ENCODE measurements around the gene KCNB1. TPM values are rescaled to one million over a fixed set of nuclear protein-coding genes. Genes with fewer than 3 reads are reported as not detected.

KCNB1 gene
- total RNA-seq, 4 donors from 2014 or later: 0.29 to 32.5 (median 7.0) TPM

DNA sequence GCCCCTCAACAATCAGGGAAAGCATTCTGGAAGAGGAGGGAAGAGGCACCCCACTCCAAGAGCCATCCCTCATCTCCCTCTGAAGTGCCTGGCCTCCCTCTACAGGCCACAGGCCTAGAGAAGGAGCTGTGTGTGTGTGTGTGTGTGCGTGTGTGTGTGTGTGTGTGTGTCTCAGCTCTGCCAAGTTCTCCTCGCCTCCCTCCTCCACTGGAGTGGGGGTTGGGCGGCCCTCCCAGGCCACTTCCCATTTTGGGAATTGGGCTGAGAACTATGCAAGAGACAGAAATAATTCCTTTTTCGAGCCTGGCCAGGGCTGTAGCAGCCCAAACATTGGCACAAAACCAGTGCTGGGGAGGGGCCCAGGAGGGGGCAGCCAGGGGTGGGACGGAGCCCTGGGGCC is 35.7 kb downstream of the KCNB1 start:
- Histone ChIP-seq H3K27ac (peak overlapping the region; percentile 80 to 90), H3K9me3 (no peaks in the 10 kb centered on the region), H3K36me3 (no peaks in the 10 kb centered on the region), H3K4me3 (no peak overlapping the region), H3K27me3 (no peaks in the 10 kb centered on the region), H3K4me1 (peaks cover 8 to 29% of the 10 kb centered on the region in 2 donors)
- TF ChIP-seq POLR2A (IDR thresholded peaks at IDR 0.05): no peak
- TF ChIP-seq, protein P1, sequence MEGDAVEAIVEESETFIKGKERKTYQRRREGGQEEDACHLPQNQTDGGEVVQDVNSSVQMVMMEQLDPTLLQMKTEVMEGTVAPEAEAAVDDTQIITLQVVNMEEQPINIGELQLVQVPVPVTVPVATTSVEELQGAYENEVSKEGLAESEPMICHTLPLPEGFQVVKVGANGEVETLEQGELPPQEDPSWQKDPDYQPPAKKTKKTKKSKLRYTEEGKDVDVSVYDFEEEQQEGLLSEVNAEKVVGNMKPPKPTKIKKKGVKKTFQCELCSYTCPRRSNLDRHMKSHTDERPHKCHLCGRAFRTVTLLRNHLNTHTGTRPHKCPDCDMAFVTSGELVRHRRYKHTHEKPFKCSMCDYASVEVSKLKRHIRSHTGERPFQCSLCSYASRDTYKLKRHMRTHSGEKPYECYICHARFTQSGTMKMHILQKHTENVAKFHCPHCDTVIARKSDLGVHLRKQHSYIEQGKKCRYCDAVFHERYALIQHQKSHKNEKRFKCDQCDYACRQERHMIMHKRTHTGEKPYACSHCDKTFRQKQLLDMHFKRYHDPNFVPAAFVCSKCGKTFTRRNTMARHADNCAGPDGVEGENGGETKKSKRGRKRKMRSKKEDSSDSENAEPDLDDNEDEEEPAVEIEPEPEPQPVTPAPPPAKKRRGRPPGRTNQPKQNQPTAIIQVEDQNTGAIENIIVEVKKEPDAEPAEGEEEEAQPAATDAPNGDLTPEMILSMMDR (IDR thresholded peaks at IDR 0.05): peak in 3 of 4 experiments; percentile 21 to 54 (median 45)
- intact Hi-C loops (cut with DNase I; ENCODE audit: low total_unique reads): no loop called here
- DNase-seq: peak; percentile 92 to 94

DNA sequence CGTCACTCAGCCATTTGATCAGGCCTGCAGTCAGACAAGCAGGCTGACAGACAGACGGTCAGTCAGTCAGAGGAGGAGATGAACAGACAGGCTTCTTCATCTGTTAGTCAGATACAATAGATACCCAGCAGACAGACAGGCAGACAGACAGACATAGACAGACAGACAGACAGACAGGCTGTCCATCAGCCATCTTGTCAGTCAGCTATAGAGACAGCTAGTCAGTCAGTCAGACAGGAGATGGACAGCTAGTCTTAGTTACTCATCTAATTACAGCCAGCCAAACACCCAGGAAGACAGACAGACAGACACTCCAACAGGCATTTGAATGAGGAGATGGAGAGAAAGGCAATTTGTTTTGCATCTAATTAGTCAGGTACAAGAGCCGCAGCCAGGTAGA is 36.4 kb downstream of the KCNB1 start:
- no peaks in the 10 kb centered on the region for H3K36me3 ChIP-seq
- H3K9me3 ChIP-seq: no peaks in the 10 kb centered on the region
- no peak overlapping the region for H3K4me3 ChIP-seq
- peaks cover 8 to 28% of the 10 kb centered on the region in 2 donors for H3K4me1 ChIP-seq
- TF ChIP-seq POLR2A (IDR thresholded peaks at IDR 0.05): no peak
- TF ChIP-seq, protein P1 (IDR thresholded peaks at IDR 0.05): no peak
- intact Hi-C loops (cut with DNase I; ENCODE audit: low total_unique reads): no loop called here
- no peaks in the 10 kb centered on the region for H3K27me3 ChIP-seq
- H3K27ac ChIP-seq: peak overlapping the region; percentile 80 to 90
- DNase-seq: no peak

DNA sequence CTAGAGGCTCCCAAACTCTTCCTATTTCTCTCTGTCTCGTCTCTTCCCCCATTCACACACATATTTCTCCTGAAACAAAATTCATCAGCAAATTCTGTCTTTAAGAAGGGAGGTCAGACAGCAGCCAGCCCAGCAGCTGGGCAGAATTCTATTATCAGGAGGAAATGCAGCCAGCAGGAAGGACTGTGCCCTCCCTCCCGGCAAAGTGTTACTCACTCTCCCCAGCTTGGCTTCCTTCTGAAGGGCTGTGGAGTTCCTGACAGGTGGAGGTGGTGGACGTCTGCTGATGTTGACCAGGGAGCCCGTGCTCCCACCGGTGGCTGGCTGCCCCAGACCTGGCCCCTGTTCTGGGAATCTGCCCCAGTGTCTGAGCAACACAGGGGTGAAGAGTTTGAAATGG is 37.3 kb downstream of the KCNB1 start:
- Histone ChIP-seq H3K4me1 (peaks cover 8 to 28% of the 10 kb centered on the region in 2 donors), H3K27ac (peak overlapping the region; percentile 80 to 90), H3K27me3 (no peaks in the 10 kb centered on the region), H3K36me3 (no peaks in the 10 kb centered on the region), H3K9me3 (no peaks in the 10 kb centered on the region), H3K4me3 (no peak overlapping the region)
- no peak for DNase-seq
- TF ChIP-seq, protein P1 (IDR thresholded peaks at IDR 0.05): no peak
- no peak for TF ChIP-seq POLR2A (IDR thresholded peaks at IDR 0.05)
- intact Hi-C loops (cut with DNase I; ENCODE audit: low total_unique reads): no loop called here

DNA sequence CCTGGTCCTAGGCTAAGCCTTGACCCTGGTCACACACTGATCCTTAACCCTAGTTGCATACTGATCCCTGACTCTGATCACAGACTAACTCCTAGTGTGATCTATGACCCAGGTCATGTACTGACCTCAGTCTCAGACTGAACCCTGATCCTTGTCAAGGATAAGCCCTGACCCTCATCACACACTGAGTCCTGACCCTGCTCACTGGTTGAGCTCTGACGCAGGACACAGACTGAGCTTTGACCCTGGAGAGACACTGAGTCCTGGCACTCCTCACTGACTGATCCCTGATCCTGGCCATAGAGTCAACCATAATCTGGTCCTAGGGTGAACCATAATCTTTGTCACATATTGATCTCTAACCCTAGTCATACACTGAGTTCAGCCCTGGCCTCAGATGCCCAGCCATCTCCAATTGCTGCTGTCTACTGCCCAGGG is 37.9 kb downstream of the KCNB1 start:
- no peak for DNase-seq
- intact Hi-C loops (cut with DNase I; ENCODE audit: low total_unique reads): no loop called here

DNA sequence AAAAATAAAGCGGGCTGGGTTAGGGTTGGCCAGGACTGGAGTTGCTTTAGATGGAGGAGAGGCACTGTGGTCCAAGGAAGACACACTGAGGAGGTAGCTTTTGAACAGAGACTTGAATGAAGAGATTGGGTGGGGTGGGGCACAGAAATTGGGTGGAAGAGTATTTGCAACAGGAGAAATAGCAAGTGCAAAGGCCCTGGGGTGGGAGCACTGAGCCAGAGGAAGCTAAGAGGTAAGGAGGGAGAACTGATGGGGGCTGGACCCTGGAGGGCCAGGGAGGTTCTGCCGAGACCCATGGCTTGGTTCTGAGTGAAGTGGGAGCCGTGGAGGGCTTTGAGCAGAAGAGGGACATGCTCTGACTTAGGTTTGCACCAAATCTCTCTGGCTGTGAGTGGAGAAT is 45.4 kb downstream of the KCNB1 start:
- Histone ChIP-seq H3K36me3 (no peaks in the 10 kb centered on the region), H3K9me3 (no peaks in the 10 kb centered on the region), H3K4me3 (no peak overlapping the region), H3K27ac (no peak overlapping the region), H3K27me3 (no peaks in the 10 kb centered on the region), H3K4me1 (no peaks in the 10 kb centered on the region)
- DNase-seq: no peak
- intact Hi-C loops (cut with DNase I; ENCODE audit: low total_unique reads): no loop called here
- TF ChIP-seq, protein P1 (IDR thresholded peaks at IDR 0.05): no peak
- no peak for TF ChIP-seq POLR2A (IDR thresholded peaks at IDR 0.05)

More for the DNA sequence above, 37.9 kb downstream of the KCNB1 start:
- Histone ChIP-seq H3K36me3 (no peaks in the 10 kb centered on the region), H3K27ac (peak overlapping the region; percentile 80 to 90), H3K4me3 (no peak overlapping the region), H3K4me1 (peaks cover 8 to 28% of the 10 kb centered on the region in 2 donors), H3K27me3 (no peaks in the 10 kb centered on the region), H3K9me3 (no peaks in the 10 kb centered on the region)
- TF ChIP-seq POLR2A (IDR thresholded peaks at IDR 0.05): no peak
- TF ChIP-seq, protein P1 (IDR thresholded peaks at IDR 0.05): no peak

Measured in uterus (tissue), 4 donors.